Measurements from ENCODE around the gene SYNGR2.
A peak's percentile ranks its signal among the peaks of the same experiment; 100 is the strongest.

The SYNGR2 gene

DNA sequence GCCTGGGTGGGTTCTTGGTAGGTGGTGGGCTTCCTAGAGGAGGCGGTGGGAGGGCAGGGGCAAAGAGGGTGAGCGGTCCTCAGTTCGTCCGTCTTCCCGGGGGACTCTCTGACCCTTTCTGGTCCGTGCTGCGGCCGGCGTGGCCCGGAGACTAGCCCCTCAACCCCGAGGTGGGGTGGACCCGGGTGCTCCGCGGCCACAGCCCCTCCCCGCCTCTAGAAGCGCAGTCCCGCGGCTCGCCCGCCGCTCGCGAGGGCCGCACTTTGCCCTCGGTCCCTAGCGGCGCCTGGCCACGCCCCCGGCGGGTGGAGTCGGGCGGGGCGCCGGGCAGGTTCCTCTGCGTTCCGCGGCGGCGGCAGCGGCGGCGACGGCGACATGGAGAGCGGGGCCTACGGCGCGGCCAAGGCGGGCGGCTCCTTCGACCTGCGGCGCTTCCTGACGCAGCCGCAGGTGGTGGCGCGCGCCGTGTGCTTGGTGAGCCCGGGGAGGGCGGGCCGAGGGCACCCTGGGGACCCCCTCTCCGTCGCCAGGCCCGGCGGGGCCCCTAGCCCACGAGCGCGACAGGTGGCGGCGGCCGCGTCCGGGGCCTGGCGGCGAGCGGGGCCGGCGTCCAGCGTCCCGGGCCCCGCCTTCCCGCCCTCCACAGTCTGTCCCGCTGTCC is at the start of gene SYNGR2:
Gene SYNGR2 (plus strand): TSS at position 340 of the 661 bp plus-strand sequence. CDS start 36 bp downstream, at position 376.
- peak; percentile 22 for DNase-seq

DNA sequence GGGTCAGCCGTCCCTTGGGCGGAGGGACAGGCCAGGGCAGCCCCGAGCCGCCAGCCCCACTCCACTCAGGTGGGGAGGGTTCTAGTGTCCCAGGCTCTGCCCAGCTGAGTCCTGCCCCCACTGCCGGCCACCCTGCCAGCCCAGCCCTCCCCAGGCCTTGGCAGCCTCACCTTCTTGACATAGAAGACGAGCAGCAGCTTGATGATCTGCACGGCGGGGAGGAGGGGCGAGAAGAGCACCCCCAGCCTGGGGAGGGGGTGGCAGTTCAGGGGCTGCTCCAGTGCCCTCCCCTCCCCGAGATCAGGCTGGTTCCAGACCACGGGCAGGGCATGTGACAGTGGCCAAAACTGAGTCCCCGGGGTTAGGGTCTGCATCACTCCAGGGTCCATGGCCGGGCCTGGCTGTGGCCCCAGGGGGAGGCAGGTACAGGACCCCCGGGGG is 49.6 kb upstream of the SYNGR2 start:
- DNase-seq: no peak

DNA sequence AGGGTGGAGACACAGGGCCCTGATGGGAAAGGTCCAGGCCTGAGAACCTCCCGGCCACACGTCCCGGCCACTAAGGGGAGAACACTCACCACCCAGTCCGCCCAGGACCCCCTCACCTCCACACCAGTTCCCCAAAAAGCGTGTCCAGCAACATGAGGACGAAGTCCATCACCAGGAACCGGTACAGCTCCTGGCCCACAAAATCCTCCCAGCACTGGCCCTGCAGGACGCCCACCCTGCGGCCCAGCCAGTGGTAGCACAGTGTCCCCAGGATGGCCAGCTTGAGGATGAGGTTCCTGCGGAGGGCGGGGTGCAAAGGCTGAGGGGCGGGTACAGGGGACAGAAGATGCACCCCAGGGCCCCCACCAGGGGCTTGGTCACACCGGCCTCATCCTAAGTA is 47.8 kb upstream of the SYNGR2 start:
- no peak for DNase-seq

DNA sequence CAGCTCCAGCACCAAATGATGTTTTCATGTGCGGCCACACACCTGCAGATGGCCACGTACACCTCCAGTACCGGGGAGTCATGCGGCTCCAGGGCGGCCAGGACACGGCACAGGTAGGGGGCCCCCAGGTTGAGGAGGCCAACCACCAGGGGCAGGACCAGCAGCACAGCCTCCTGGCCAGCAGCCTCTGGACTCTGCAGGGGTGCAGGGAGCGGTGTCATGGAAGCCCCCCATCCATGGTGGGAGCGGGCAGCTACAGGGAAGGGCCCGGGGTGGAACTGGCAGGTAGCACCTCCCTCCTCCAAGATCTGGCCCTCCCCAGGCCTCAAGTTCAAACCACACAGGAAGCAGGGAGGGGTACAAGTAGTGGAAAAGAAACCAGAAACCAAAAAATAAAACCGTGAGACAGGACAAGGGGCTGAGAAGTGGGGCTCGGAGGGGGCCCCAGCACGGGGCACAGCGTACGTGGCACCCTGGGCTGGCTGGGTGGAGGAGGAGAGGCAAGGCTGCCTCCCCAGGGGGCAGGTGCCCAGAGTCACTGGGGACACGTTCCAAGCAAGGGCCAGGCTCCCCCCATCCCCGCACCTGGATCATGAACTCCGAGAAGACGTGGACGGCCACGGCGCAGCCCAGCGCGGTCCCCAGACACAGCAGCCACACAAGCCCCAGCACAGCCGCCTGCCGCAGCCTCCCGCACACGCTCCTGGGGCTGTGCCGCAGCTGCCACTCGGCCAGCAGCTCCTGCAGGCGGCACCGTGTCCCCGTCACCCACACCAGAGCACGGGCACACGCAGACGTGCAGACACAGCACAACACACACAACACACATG is 47.2 kb upstream of the SYNGR2 start:
- DNase-seq: no peak

- no peak for DNase-seq
Observed at GRCh38 chr17:78121801-78122215, 46.6 kb upstream of the SYNGR2 start.

DNA sequence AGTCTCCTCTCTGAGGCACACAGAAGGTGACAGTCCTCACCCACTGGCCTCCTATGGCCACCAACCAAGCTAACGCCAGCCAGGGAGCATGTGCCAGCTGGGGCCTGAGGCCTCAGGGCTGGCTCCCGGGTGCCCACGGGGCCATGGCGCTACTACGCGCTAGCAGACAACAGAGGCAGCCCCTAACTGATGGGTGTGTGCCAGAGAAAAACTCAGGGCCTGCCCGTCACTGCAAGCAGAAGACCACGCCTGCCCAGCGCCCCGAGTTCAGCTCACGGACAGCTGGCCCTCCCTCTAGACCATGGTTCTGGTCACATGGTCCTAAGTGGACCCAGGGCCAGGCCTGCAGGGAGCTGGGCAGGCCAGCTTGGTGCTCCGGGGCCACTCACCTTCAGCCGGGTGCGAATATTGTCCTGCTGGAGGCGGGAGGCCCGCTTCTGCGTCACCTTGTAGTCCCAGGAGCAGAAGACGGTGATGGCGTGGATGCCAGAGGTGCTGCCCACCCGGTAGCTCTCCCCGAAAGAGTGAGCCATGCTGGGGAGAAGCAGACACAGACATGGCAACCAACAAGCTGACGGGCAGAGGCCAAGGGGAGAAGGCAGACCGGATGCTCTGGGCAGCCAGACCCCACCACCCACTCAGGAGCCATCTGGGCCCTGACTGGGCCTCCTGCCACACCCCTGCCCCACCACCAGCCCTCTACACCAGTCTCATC is 46.0 kb upstream of the SYNGR2 start:
- no peak for DNase-seq

GRCh38 chr17:78122931-78123249 is 45.5 kb upstream of the SYNGR2 start:
- DNase-seq: no peak

GRCh38 chr17:78123258-78123929 is 45.0 kb upstream of the SYNGR2 start:
- DNase-seq: no peak

GRCh38 chr17:78124081-78124835 is 44.1 kb upstream of the SYNGR2 start:
- DNase-seq: no peak

DNA sequence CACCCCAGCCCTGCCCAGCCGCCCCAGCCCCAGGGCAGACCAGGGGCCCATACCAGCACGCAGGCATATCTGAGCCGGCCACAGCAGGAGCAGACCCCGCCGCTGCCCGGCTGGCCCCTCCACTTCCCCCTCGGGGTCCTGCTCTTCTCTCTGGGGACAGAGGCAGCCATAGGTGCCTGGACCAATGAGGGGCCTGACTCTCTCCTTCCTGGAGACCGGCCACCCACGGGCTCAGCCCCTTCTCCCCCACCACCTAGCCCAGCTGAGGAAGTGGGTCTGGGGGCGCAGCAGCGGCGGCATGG is 43.6 kb upstream of the SYNGR2 start:
- no peak for DNase-seq

- DNase-seq: no peak
Observed at GRCh38 chr17:78125138-78125913, 43.1 kb upstream of the SYNGR2 start.

GRCh38 chr17:78125976-78126894 is 42.1 kb upstream of the SYNGR2 start:
- DNase-seq: peak; percentile 45

DNA sequence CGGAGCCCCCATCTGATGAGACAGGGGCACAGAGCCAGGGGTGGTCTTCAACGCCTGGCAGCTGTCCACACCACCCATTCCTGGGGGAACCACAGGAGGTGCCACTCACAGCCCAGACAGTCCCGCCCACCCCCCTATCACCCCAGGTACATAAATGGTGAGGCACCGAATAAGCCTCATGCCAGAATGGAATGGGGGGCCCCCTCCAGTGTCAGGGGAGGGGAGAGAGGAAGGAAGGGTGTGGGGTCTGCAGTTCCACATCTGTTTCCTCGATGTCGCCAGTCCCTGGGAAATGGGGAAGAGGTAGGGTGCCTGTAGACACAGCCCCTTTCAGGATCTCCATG is 41.5 kb upstream of the SYNGR2 start:
- no peak for DNase-seq

GRCh38 chr17:78127239-78127887 is 41.0 kb upstream of the SYNGR2 start:
- no peak for DNase-seq

GRCh38 chr17:78127888-78128550 is 40.4 kb upstream of the SYNGR2 start:
- DNase-seq: no peak

DNA sequence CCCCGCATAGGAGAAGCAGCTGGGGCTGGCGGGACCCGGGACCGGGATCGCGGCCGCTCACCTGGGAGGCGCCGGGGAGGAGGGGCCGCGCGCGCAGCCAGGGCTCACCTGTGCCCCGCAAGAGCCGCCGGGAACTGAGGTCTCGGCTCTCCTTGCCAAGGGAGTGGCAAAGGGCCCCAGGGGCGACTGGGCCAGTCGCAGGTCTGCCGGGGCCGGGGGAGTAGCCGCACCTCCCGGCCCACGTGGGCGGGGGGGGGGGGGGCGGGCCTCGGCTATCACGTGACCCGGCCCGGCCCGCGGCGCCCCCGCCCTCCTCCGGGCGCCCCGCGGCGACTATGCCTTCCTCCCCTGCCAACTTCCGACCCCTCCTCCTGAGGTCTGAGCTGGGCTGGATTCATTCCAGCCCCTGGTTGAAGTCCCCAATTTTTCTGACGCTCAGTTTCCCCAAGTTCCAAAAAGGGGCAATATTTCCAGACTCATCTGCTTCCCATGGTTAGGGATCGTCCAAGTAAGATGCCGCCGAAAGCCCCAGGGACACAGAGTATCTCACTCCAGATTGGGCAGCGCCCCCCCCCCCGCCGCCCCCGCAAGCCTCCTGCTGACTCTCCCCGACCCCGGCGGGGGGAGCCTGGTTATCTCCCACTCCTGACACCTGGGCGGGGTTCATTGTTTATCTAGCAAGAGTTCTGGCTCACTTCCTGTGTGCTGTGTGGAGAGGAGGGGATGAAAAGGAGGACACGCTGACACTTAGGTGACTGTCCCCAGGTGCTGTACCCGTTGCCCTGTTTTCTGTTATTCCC is 39.6 kb upstream of the SYNGR2 start, which contains the start of gene TMC6:
Gene TMC6 (minus strand): TSS at position 205 of the 800 bp plus-strand sequence. CDS start 1,923 bp downstream, outside the sequence.
- no peak for DNase-seq

- no peak for DNase-seq
Observed at GRCh38 chr17:78129351-78130089, 38.9 kb upstream of the SYNGR2 start.

GRCh38 chr17:78130090-78130436 is 38.3 kb upstream of the SYNGR2 start:
- DNase-seq: no peak

All from DMS 273 treated with DMSO at 0.1 percent for 48 hours (cell line).